DMS 273 treated with DMSO at 0.1 percent for 48 hours (cell line): ENCODE results near the gene VIPR1.

Source experiments
- DNase-seq: peaks from one replicate; lab custom pipeline; 2025; lab: John Stamatoyannopoulos, UW

Gene VIPR1

DNA sequence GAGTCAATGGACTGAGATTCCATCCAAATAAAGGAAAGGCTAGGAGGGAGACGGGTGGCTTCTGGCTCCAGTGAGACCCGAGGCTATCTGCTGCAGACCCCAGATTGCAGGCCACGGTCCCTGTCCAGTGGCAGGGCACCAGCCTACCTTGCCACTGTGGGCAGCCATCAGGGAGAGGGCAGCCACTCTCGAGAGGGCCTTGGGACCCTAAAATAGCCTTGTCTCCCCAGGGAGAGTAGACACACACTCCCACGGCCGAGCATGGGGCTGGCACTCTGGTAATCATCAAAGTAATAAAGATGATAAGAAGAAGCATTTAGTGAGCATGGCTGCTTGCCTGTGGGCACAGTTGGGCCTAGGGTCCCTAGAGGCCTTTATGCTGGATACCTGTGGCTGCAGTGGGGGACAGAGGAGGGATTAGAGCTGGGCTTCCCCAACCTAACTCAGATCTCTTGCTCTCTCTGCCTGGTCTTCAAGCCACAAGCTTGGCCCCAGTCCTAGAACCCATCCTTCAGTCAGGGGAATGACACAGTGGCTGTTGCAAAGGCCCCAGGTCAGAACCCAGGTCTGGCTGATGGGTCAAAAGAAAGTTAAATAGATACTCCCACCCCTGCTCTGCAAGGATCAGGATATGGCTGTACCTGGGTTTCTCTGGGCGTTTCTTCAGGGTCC is 9.2 kb upstream of the VIPR1 start:
- DNase-seq, result no peak

DNA sequence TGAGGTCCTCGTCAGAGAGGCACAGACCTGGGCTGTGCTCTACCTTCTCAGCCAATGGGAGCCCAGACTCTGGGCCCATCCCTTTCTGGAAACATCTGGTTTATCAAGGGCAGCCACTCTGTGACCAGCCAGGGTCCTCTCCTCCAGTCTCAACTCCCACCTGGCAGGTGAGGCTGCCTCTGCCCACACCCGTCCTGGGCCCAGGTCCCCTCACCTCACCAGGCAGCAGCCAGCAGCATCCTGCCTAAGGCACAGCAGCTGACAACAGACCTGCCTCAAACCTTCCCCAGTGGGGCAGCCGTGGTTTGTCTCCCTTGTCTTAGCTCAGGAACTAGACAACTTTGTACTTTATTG is 8.7 kb upstream of the VIPR1 start:
- DNase-seq, result no peak

DNA sequence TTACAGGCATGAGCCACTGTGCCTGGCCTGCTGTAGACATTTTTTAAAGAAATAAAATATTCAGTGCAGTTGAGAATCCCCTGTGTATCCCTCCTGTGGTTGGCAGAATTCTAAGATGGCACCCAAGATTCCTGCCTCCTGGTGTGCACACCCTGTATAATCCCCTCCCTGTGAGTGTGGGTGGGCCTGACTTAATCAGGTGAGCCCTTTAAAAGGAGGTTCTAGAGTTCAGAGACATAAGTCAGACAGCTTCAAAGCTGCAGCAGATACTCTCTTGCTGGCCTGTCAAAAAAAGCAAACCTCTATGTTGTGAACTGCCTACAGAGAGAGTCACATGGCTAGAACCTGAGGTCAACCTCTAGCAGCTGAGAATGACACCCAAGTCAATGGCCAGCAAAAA is 7.0 kb upstream of the VIPR1 start:
- no peak for DNase-seq

DNA sequence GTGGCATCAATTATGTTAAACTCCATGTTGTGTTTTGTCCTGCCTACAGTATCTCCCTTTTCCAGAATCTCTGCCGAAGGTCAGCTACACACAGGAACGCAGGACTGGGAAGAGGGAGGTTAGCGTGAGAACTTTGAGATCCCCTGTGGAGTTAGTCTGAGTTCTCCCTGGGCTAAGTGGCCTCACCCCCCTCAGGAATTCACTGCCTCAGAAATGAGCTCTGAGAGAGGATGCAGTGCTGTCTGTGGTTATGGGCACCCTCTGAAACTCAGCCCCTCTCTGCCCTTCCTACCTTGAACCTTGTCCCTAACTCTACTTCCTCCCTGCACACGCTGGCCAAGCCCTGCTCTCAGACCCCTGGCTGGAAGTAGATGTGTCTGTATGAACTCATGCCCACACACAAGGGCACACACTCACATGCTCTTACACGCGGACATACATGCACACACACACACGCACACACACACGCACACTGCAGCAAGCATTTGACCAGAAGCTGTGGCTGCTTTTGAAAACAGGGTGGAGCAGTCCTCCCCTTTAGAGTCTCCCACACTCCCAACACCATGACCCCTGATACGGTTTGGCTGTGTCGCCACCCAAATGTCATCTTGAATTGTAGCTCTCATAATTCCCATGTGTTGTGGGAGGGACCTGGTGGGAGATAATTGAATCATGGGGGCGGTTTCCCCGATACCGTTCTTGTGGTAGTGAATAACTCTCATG is 5.3 kb upstream of the VIPR1 start:
- DNase-seq, result no peak

DNA sequence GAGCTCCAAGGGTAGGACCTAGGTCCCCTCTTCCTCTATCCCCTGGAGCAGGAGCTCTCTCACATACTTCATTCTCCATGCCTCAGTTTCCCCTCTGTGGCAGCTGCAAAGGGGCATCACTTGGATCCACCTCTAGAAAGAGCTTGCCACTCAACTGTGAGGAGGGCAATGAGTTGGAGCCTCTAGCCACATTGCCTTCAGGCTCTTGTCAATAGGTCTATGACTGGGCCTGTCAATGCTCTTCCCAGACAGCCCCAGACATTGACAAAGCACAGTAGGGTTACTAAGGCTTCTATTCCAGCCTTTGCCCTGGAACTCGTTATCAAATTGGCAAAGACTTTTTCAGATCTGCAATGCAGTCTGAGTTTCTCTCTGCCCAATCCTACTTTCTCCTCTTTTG is 4.4 kb upstream of the VIPR1 start:
- DNase-seq, result no peak

DNA sequence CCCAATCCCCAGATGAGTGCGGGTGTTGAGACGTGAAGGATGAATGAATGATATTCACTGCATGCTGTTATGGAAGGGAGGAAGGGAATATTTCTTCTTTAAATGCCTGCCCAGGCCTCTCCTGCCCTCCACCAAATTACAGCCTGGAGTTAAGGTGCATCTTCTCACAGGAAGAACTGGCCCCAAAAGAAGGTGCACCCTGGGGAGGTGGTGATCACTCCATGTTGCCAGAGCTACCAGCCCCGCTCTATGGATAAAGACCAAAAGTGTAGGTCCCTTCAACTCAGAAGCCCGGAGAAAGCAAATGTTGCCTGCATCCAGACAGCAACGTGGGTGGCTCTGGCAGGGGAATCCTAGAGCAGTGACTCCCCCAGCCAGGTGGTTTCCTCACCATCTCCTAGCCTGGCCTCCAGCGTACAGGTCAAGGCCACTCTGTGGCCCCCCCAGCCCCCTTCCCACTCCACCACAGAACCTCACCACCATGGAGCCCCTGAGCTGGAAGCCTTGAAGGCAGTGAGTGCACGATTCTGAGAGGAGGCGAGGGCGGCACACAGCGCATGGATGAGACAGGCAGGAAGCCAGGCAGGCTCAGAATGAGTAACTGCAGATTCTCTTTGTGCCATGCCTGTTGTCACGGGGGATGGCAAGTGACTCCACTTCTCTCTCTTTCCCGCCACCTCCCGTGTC is 3.5 kb upstream of the VIPR1 start:
- no peak for DNase-seq

DNA sequence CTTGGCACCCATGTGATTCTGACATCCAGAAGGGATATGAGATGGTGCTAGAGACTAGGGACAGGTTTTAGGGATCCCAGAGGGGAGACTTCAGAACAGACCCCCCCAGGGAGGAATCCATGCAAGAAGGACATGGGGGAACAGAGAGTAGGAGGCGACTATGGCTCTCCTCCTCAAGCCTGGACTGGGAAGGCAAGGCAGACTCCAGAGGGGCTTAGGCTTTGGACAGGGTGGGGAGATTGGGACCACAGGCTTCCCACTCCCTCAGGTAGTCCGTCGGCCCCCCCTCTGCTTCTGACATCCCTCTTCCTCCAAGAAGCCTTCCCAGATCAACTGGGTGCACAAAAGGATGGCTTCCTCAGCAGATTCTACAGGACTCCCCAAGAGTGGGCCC is 3.0 kb upstream of the VIPR1 start:
- DNase-seq, result no peak

DNA sequence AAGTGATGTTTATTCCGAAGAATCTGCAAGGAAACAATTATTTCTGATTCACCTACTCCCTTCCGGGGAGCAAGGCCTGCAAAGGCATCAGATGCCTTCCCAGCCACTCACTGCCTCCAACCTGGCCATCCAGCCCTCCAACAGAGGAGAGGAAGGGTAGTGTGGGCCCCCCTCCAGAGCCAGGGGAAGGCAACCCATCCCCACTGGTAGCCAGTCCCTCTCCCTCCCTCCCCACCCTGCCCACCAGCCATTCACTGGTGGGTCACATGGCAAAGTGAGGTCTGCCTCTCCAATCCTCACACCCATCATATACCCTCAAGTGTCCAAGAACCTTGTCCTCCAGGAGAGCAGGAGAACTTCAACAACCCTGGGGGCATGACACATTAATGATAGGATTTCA is 2.4 kb upstream of the VIPR1 start:
- DNase-seq, result no peak

DNA sequence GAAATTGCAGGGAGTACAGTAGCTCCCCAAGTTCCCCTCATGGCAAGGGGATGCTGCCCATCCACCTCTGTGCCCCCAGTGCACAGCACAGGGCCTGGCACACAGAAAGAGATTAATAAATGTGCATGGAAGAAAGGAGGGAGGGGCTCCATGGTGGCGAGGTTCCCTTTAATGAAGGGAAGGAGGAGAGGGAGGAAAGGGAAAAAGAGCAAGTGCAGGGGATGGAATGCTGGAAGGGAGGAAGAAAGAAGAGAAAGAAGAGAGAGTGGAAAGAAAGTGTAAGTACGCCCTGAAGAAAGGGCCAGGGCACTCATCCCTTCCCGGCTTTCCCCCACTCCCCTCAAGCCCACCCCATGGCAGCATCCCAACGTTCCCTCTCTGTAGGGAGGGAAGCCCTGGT is 1.5 kb upstream of the VIPR1 start:
- DNase-seq, result no peak

DNA sequence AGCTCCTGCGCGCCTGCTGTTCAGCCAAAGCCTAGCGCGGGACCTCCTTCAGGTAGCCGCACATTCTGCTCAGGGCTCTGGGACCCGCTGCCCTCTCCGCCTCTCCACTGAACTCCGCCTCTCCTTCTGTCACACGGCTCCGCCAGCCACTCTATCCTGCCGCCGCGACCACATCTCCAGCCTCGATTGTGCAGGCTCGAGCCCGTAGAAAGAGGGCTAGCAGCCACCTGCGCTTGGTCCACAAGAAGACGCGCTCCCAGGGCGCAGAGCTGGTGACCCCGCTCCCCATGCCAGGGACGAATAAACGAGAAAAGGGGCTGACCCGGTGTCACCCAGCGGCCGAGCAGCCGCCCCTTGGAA is 1.1 kb upstream of the VIPR1 start:
- no peak for DNase-seq

DNA sequence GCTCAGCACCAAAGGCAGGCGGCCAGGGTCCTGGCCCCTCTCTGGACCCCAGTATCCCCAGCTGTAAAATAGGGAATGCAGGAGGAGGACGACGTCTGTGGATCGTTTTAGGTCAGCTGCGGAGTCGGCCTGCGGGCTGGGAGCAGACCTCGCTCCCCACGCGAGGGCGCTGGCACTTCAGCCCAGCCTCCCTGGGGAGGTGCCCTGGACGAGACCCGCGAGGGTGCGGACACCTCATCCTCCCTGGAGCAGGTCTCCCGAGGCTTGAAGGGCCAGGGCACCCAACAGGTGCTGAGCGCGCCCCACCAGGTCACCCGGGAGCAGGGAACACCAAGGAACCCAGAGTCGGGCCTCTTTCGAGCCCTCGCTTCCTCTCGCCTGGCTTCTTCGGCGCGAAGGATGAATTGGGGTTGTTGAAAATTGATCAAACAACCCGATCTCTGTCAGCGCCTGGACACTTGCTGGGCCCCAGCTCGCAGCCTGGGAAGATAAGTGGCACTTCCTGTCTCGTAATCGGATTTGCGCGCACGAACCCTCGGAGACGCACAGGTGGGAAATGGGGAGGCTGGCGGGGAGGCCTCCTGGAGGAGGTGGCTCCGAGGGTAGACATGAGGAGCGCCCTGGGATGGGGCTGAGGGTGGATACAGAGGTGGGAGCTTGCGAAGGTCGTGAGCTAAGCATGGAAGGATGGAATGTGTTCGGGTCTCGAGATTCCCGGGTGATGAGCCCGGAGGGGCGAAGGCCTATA is 588 bp upstream of the VIPR1 start:
- DNase-seq, result no peak

DNA sequence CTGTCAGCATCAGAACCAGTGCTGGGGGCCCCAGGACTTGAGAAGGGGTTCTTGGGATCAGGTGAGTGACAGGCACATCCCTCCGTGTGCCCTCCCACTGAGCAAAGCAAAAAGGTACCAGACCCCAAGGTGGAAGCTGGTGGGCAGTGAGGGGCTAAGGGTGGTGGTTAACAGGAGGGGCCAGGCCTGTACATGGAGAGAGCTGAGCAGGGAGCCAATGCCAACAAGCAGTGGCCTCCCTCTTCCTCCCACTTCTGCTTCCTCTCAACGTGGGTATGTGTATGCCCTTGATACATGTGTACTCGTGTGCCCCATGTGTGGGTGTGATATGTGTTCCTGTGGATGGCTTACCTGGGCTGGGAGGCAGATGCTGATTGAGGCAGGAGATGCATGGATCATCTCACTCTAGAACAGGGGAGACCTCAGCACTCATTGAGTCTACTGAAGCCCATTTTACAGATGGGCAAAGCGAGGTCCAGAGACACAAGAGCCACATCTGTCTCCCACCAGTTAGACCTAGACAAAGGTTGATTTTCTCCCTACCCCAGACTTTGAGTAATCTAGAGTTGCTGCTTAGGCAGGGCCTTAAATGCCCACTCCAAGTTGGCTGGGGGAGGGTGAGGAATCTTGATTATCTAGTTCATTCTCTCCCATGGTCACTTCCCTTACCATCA is 945 bp downstream of the VIPR1 start:
- DNase-seq, result no peak

DNA sequence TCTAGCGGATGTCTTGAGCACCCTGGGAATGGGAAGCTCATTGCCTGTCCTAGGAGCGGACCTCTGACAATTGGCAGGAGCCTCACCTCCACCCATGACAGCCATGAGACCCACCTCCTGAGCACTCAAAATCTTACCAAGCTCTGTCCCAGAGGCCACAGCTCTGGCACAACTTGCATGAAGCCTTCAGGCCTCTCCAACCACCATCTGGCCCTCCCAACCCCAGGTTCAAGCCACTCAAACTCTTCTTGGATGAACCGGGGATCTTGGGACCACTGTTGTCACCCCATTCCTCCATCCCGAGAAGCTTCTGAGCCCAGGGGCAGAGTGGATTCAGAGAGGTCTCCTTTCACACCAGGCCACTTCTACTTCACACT is 1.5 kb downstream of the VIPR1 start:
- DNase-seq, result no peak

DNA sequence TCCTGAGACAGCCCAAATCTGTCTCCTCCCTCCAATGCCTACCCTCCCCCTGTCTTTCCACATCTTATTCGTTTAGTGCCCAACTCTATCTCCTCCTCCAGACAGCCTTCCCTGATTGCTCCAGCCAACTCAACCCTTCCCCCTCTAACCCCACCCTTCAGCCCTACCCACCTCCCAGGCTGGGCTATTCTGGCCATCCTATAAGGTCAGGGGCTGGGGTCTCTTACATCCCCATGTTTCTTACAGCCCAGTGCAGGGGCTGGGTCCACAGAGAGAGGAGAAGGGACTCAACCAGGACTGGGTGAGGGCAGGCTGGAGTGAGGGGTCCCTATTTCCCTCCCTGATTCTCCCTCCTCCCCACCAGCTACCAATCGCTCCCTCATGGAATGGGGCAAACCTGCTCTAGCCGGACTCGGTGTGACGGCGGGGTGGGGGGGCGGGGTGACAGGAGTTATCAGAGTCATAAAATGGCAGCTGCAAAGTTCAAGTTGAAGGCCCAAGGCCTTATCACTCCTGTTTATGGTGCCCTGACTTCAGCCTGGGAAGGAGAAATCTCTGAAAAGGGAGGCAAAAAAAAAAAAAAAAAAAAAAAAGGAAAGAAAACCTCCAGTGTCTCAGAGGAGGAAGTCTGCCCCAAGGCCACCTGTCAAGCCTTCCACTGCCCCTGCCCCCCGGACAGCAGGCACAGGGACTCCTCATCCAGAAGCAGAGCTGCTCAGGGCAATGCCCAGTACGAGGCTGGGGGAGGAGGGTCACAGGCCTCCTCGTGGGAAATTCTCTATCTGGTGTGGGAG is 2.1 kb downstream of the VIPR1 start:
- no peak for DNase-seq

DNA sequence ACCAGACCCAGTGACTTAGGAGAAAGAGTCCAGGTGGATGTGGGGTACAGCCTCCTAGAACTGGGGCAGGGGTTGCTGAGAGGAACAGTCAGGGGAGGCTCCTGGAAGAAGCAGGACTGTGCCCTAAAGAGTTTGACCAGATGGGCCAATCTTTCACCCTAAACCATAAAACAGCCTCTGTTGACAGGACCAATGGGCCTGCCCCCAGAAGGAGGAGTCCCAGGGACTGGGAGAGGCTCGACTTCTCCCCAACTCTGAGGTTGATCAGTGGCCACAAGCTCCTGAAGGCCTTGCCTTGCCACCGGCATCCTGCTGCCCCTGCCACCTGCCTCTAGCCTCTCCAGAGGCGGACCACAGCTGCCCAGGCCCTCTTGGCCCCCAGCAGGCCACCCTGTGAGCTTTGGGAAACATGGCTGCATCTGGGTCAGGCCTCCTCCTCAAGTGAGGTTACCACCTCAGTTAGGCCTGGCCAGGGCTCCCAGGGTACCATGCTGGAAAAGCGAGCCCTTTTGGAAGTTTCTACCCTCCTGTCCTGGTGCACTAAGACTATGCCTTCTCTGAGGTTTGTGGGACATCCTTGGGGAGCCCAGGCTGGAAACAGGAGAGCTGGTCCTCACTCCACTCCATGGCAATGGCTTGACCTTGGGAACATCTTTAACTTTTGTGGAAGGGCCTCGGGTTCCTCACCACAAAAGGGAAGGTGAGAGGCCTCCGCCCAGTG is 2.8 kb downstream of the VIPR1 start:
- no peak for DNase-seq

DNA sequence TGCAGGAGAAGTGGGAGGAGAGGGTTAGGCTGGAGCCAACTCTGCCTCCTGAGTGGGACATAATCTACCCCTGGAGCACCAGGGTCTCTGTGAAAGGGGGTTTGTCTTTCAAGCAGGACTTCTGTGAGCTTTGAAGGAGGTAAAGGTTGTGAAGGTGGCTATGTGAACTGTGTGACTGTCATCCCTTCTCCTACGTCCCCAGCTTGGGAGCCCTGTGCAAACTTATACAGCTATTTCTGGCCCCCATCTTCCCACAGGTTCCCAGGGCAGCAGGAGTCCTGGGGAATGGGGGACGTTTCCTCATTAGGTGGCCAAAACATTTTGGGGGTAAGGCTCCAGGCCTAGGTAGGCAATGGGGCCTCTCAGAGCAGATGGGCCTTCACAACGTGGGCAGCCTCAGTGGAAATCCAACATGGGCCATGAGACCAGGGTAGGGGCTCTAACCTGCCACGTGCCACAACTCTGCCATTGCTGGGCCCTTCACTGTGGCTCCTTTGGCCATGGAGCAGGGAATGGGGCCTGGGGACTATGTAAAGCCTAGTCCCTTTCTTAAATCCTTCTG is 3.5 kb downstream of the VIPR1 start:
- no peak for DNase-seq

DNA sequence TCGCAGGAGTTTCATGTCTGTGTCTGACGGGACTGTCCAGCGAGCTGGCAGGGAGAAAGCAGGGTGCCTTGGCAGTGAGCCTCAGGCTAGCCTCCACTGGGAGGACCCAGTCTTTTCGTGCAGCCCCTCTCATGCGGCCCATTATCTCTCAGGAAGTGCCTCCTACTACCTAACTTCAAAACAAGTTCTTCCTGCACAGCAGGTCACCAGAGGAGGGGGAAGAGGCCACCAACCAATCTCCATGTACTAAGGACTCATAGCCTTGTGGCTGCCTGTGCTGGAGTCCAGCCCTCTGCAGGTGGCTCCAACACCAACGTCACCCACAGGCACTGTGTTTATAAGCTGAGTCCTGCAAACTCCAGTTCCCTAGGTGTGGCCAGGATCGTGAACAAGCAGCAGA is 4.8 kb downstream of the VIPR1 start:
- DNase-seq, result no peak

DNA sequence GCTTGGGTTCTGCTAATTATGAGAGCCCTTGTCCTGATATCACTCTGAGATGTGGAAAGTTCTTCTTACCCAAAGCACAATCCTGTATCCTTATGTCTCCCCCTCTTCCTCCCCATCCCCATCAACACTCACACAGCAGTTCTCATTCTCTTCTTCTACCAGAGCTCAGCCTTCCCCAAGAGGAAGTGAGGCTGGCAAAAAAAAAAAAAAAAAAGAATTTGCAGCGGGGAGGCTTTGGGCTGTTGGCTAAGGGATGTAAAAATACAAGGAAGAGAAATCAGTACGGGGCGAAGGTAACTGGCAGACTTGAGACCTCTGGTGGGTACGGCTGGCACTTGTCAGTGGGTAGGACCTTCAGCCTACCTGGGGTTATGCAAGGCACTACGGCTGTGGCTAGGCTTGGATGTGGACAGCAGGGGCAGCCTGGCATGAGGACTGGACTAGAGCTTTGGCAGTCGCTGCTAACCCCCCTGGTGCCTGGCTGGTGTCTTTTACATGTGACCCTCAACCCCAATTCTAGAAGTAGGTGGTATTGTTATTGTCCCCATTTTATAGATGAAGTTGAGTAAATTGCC is 5.4 kb downstream of the VIPR1 start:
- no peak for DNase-seq

DNA sequence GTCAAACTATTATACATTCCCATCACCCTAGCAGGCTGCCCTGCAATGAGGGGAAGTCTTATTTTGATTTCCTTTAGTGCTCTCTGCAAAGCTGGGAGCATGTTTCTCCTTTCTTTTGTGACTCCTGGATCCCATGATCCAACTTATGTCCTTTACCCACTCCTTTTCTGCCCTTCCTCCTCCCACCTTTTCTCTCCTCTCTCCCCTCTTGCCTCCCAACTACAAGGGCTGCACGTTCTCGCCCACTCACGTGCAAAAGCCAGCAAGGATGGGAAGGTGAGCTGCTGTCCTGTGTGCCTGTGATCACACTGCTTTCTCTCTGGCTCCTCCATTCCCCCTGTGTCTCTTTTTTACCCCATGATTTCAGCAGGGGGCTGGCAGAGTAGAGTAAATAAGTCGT is 6.1 kb downstream of the VIPR1 start:
- no peak for DNase-seq

DNA sequence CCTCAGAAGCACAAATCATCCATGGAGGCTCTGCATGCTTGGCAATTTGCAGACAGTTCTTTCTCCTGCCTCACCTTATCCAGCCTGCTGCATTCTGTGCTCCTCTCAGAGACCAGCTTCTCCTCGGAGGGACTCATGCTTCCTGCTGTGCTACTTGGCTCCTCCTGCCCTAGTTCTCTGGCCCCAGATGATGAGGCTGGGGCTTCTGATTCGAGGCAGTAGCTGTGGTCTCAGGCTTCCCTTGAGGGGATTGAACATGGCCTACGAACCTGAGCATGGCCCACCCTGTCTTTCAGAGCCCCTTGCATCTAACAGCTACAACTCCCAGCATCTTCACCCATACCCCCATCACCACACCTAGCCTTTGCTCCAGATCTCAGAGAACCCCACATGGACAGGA is 6.7 kb downstream of the VIPR1 start:
- DNase-seq, result no peak
